Activated B cell treated with CpG ODN at 0.5 μM for 24 hours (primary cell): ENCODE measurements around the gene C3AR1. TPM values are rescaled to one million over a fixed set of nuclear protein-coding genes. Genes with fewer than 3 reads are reported as not detected.

Experiments
- ATAC-seq: fragments of 200-7000 bp; cut with Tn5 transposase; one replicate; pipeline ENCODE4 v1.10.0; 2021; ENCODE audit warnings: low read depth, mild to moderate bottlenecking, moderate library complexity
- CTCF ChIA-PET: fragments of 350-600 bp; sonication (Branson Sonifier 250); formaldehyde crosslinking; loops from one replicate; lab custom pipeline; 2021; ENCODE audit warnings: antibody characterized with exemption; lab: Charles Lee
- POLR2A ChIA-PET: fragments of 350-600 bp; sonication (Branson Sonifier 250); formaldehyde crosslinking; loops from one replicate; lab custom pipeline; 2021; ENCODE audit warnings: antibody characterized with exemption; lab: Charles Lee
- DNase-seq: peaks from one replicate; pipeline ENCODE4 v3.0.0; 2022
- H3K27ac Mint-ChIP-seq: one replicate; pipeline ENCODE4 v1.8.0; 2020; ENCODE audit warnings: mixed read lengths
- H3K27me3 Mint-ChIP-seq: one replicate; pipeline ENCODE4 v1.8.0; 2021; ENCODE audit warnings: mixed read lengths
- H3K36me3 Mint-ChIP-seq: one replicate; pipeline ENCODE4 v1.8.0; 2021; ENCODE audit warnings: low read depth, mixed read lengths
- H3K4me1 Mint-ChIP-seq: one replicate; pipeline ENCODE4 v1.8.0; 2021; ENCODE audit warnings: mixed read lengths
- H3K4me3 Mint-ChIP-seq: one replicate; pipeline ENCODE4 v1.8.0; 2020; ENCODE audit warnings: mild to moderate bottlenecking, mixed read lengths
- H3K9me3 Mint-ChIP-seq: one replicate; pipeline ENCODE4 v1.8.0; 2020; ENCODE audit warnings: mixed read lengths
- intact Hi-C: fragments of 100-400 bp; cut with micrococcal nuclease; formaldehyde crosslinking; loops from one replicate; pipeline ENCODE4 v1.15.1; 2024
- total RNA-seq: library from RNA; stranded (reverse); gene quantifications from 2 replicates; pipeline ENCODE4 v1.2.3, GENCODE V29; 2022
- TF ChIP-seq, protein P1 (sequence below): fragments of 200-600 bp; IDR thresholded peaks from one replicate; pipeline ENCODE4 v1.8.0; 2022; ENCODE audit warnings: antibody characterized with exemption, mild to moderate bottlenecking

Gene C3AR1
- total RNA-seq, 1 donor from 2014 or later, result 0.11 TPM

GRCh38 chr12:8035440-8036010, 30.6 kb downstream of the C3AR1 start:
- no peaks in the 10 kb centered on the region for H3K9me3 Mint-ChIP-seq
- DNase-seq (no peak), ATAC-seq (no peak)
- CTCF ChIA-PET, result interaction anchor here (0.8 to 4.3 kb wide), 3 partner anchors 11 to 102 kb away, joined by 3 to 19 read pairs (median 4); no protein-coding TSS in a partner anchor
- no peaks in the 10 kb centered on the region for H3K27me3 Mint-ChIP-seq
- POLR2A ChIA-PET, result interaction anchor here (1.2 kb wide), 1 partner anchor 10 kb away, joined by 4 read pairs; no protein-coding TSS in a partner anchor
- H3K4me1 Mint-ChIP-seq, result peaks cover 69% of the 10 kb centered on the region
- peaks cover 9% of the 10 kb centered on the region for H3K36me3 Mint-ChIP-seq
- no peak overlapping the region for H3K4me3 Mint-ChIP-seq
- peak overlapping the region; percentile 65 for H3K27ac Mint-ChIP-seq
- TF ChIP-seq, protein P1, sequence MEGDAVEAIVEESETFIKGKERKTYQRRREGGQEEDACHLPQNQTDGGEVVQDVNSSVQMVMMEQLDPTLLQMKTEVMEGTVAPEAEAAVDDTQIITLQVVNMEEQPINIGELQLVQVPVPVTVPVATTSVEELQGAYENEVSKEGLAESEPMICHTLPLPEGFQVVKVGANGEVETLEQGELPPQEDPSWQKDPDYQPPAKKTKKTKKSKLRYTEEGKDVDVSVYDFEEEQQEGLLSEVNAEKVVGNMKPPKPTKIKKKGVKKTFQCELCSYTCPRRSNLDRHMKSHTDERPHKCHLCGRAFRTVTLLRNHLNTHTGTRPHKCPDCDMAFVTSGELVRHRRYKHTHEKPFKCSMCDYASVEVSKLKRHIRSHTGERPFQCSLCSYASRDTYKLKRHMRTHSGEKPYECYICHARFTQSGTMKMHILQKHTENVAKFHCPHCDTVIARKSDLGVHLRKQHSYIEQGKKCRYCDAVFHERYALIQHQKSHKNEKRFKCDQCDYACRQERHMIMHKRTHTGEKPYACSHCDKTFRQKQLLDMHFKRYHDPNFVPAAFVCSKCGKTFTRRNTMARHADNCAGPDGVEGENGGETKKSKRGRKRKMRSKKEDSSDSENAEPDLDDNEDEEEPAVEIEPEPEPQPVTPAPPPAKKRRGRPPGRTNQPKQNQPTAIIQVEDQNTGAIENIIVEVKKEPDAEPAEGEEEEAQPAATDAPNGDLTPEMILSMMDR, result no peak
- intact Hi-C loops, result loop anchor here (2.0 to 10.0 kb wide), 2 partner anchors 13 to 359 kb away; no protein-coding TSS in a partner anchor

DNA sequence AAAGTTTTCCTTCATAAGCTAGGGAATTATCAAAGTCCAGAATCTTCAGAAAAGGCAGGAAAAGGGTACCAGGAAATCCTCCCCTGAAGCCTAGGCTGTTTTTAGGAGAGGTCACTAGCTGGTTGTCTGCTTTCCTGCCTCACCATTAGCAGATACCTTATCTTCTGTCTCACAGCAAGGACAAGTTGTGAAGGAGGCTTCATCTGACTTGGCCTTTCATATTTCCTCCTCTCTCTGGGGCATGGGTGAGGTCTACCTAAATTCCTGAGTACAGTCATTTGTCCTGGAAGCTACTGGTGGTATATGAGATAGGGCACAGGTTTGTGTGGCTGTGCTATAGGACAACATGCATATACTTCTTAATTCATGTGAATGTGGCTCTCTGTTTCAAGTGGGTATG, 31.4 kb downstream of the C3AR1 start:
- H3K4me1 Mint-ChIP-seq, result peaks cover 69% of the 10 kb centered on the region
- intact Hi-C loops, result loop anchor here (10.0 kb wide), 1 partner anchor 360 kb away; no protein-coding TSS in a partner anchor
- H3K9me3 Mint-ChIP-seq, result no peaks in the 10 kb centered on the region
- POLR2A ChIA-PET, result interaction anchor here (0.6 to 2.7 kb wide), 4 partner anchors 53 to 101 kb away, joined by 3 to 8 read pairs (median 4); no protein-coding TSS in a partner anchor
- H3K27ac Mint-ChIP-seq, result peak overlapping the region; percentile 65
- H3K27me3 Mint-ChIP-seq, result no peaks in the 10 kb centered on the region
- TF ChIP-seq, protein P1, result no peak
- CTCF ChIA-PET, result interaction anchor here (1.5 to 4.3 kb wide), 2 partner anchors 12 to 101 kb away, joined by 5 to 19 read pairs; no protein-coding TSS in a partner anchor
- ATAC-seq (no peak), DNase-seq (no peak)
- H3K36me3 Mint-ChIP-seq, result peaks cover 2% of the 10 kb centered on the region
- peak overlapping the region; percentile 85 for H3K4me3 Mint-ChIP-seq

DNA sequence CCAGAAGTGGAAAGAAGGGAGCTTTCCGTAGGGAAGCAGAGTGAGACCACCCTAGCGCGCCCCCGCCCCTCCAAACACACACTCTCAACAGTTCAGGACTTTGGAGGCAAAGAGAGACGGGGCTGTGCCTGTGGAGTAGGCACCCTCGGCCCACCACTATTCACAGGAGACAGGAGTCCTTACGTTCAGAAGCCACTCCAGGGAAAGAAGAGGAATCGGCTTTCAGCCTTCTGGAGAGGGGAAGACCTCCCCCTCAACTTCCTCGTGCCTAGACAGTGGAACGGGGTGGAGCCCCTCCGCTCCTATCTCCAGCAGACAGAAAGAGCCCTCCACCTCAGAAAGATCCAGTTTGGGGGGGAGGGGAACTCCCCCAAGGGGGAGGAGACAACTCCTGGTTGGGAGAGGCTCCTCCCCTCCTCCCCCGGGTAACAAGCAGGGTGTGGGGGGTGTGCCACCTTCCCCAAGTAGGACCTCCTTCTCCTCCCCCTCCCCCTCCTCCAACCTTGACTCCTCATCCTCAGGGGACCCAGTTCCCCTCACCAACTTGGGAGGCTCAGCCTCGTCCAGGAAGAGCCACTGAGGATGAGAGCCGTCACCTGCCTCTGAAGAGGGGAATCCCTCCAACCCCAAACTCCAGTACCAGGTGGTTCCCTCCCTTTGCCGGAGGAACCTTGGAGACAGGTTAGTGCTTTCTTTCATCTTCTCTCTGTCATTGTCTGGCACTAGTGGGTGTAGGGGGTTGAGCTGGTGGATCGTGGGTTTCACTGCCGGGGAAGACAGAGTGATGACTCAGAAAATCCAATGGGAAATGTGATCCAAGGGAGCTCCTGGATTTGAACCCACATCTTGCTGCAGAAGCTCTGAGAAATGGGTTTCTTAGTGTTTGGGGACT, 32.8 kb downstream of the C3AR1 start:
- peak overlapping the region; percentile 68 for H3K27ac Mint-ChIP-seq
- intact Hi-C loops, result loop anchor here (2.0 to 10.0 kb wide), 2 partner anchors 13 to 361 kb away; no protein-coding TSS in a partner anchor
- POLR2A ChIA-PET, result interaction anchor here (0.6 to 2.7 kb wide), 4 partner anchors 63 to 100 kb away, joined by 3 to 8 read pairs (median 6); partner anchors contain the start of gene SLC2A3

GRCh38 chr12:8032242-8033152, 33.7 kb downstream of the C3AR1 start, which contains the start of gene FOXJ2:
Gene FOXJ2, plus strand, starts transcription at chr12:8032716. Its CDS starts 7,117 bp downstream, at chr12:8039833.
- intact Hi-C loops, result loop anchor here (1.0 to 10.0 kb wide), 3 partner anchors 14 to 362 kb away; partner anchors contain the start of gene NECAP1

More for the DNA sequence above, 32.8 kb downstream of the C3AR1 start:
- no peaks in the 10 kb centered on the region for H3K36me3 Mint-ChIP-seq
- no peaks in the 10 kb centered on the region for H3K9me3 Mint-ChIP-seq
- CTCF ChIA-PET, result interaction anchor here (0.9 to 1.5 kb wide), 2 partner anchors 12 to 100 kb away, joined by 4 to 5 read pairs; no protein-coding TSS in a partner anchor
- ATAC-seq (peak; percentile 11), DNase-seq (peak; percentile 29)
- TF ChIP-seq, protein P1, result no peak
- H3K4me3 Mint-ChIP-seq, result peak overlapping the region; percentile 85
- H3K4me1 Mint-ChIP-seq, result peaks cover 58% of the 10 kb centered on the region
- no peaks in the 10 kb centered on the region for H3K27me3 Mint-ChIP-seq

More at GRCh38 chr12:8032242-8033152, 33.7 kb downstream of the C3AR1 start, which contains the start of gene FOXJ2:
- Mint-ChIP-seq H3K4me3 (peak within 1 kb of the TSS; percentile 86), H3K27me3 (no peaks in the 10 kb centered on the region), H3K36me3 (no peaks in the 10 kb centered on the region), H3K9me3 (no peaks in the 10 kb centered on the region), H3K4me1 (peaks cover 53% of the 10 kb centered on the region), H3K27ac (peak within 1 kb of the TSS; percentile 74)
- ChIA-PET CTCF (interaction anchor here (1.4 kb wide), 1 partner anchor 14 kb away, joined by 5 read pairs; no protein-coding TSS in a partner anchor), POLR2A (interaction anchor here (1.0 to 2.7 kb wide), 4 partner anchors 62 to 99 kb away, joined by 4 to 8 read pairs (median 6); no protein-coding TSS in a partner anchor)
- TF ChIP-seq, protein P1, result no peak
- peak; percentile 86 for ATAC-seq
- DNase-seq, result peak; percentile 73
